Muscle layer of colon (tissue), 2 donors: ENCODE measurements around the gene AQR.
"Not testable (repeated sequence)": the region's sequence is repeated elsewhere in the genome, so short reads cannot be mapped to it uniquely, and the experiment has no call there.

Source experiments
- H3K27ac ChIP-seq: one replicate; pipeline ENCODE4 v1.7.0; 2013; ENCODE audit warnings: low read depth, mild to moderate bottlenecking, low read length, moderate library complexity
- H3K27me3 ChIP-seq, 2 donors: one replicate each; pipeline ENCODE4 v1.7.0; 2013; ENCODE audit warnings: low read length in 2 of 2, mild to moderate bottlenecking in 2 of 2; ENCODE audit not compliant: insufficient read depth in 2 of 2, control insufficient read depth in 1 of 2
- H3K36me3 ChIP-seq: one replicate; pipeline ENCODE4 v1.7.0; 2013; ENCODE audit warnings: mild to moderate bottlenecking, low read length; ENCODE audit not compliant: insufficient read depth
- H3K4me1 ChIP-seq: one replicate; pipeline ENCODE4 v1.7.0; 2013; ENCODE audit warnings: mild to moderate bottlenecking, low read length; ENCODE audit not compliant: insufficient read depth
- H3K4me3 ChIP-seq, 2 donors: one replicate each; pipeline ENCODE4 v1.7.0; 2013; ENCODE audit warnings: low read length in 2 of 2, low read depth in 1 of 2, mild to moderate bottlenecking in 1 of 2, moderate library complexity in 1 of 2
- H3K9ac ChIP-seq: one replicate; pipeline ENCODE4 v1.7.0; 2013; ENCODE audit warnings: low read length
- H3K9me3 ChIP-seq: one replicate; pipeline ENCODE4 v1.7.0; 2013; ENCODE audit warnings: mild to moderate bottlenecking, low read length
- donor health status: abdominal sarcoma.
- donor health status: Adenocarcinoma of cecum.

AQR gene

DNA sequence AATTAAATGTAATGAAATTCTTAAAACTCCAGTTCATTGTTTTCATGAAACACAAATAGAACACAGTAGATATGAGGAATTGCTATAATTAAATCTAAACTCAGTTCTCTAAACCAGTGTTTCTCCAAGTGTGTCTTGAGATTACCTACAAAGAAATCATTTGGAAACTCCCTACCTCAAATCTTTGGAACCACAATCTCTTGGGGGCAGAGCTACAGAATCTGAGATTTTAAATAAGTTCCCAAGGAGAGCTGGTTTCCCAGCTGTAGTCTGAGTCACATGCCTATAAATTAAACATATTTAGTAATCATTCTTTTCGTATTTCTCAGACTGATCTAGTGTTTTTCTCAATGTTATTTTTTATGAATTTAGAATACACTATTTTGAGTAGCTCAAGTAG is 157.2 kb downstream of the AQR start:
- no peak overlapping the region for H3K4me3 ChIP-seq
- no peaks in the 10 kb centered on the region for H3K9me3 ChIP-seq
- H3K9ac ChIP-seq, result no peak overlapping the region
- H3K4me1 ChIP-seq, result no peaks in the 10 kb centered on the region
- H3K27ac ChIP-seq, result no peak overlapping the region
- H3K27me3 ChIP-seq, result no peaks in the 10 kb centered on the region
- H3K36me3 ChIP-seq, result no peaks in the 10 kb centered on the region

GRCh38 chr15:34810443-34811129 is 159.0 kb downstream of the AQR start:
- H3K9ac ChIP-seq, result no peak overlapping the region
- H3K4me1 ChIP-seq, result no peaks in the 10 kb centered on the region
- no peak overlapping the region for H3K4me3 ChIP-seq
- no peaks in the 10 kb centered on the region for H3K9me3 ChIP-seq
- H3K27me3 ChIP-seq, result no peaks in the 10 kb centered on the region
- H3K36me3 ChIP-seq, result no peaks in the 10 kb centered on the region
- no peak overlapping the region for H3K27ac ChIP-seq

DNA sequence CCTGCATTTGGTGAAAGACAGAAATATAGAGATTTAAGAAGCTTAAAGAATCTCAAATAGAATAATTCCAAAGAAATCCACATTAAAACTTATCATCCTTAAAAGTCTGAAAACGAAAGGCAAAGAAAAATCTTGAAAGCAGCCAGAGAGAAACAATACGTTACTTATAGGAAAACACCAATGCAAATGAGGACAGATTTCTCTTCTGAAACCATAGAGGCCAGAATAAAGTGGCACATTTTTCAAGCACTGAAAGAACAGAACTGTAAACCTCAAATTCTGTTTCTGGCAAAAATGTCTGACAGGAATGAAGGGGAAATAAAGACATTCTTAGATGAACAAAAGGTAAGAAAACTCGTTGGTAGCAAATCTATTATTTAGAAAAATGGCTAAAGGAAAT is 160.4 kb downstream of the AQR start:
- no peaks in the 10 kb centered on the region for H3K27me3 ChIP-seq
- no peaks in the 10 kb centered on the region for H3K9me3 ChIP-seq
- no peaks in the 10 kb centered on the region for H3K4me1 ChIP-seq
- no peaks in the 10 kb centered on the region for H3K36me3 ChIP-seq
- no peak overlapping the region for H3K9ac ChIP-seq
- no peak overlapping the region for H3K27ac ChIP-seq
- no peak overlapping the region for H3K4me3 ChIP-seq

DNA sequence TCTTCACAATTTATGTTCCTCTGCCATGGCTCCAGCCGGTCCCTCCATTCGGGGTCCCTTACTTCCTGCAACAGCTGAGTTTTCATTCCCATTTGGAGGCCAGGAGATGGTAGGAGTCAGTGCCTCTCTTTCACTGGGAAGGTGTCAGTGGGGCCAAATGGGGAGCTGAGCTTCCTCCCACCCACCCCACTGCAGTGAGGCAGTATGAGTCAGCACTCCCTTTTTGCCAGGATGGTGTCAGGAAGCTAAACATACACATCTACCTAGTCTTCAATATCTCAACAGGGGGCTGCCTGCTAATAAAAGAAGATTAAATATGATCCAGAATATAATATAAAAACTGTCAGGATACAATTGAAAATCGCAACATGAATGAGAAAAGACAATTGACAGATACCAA is 161.5 kb downstream of the AQR start:
- H3K4me3 ChIP-seq, result no peak overlapping the region
- H3K4me1 ChIP-seq, result no peaks in the 10 kb centered on the region
- no peaks in the 10 kb centered on the region for H3K27me3 ChIP-seq
- H3K36me3 ChIP-seq, result no peaks in the 10 kb centered on the region
- no peak overlapping the region for H3K9ac ChIP-seq
- no peaks in the 10 kb centered on the region for H3K9me3 ChIP-seq
- no peak overlapping the region for H3K27ac ChIP-seq

- H3K27ac ChIP-seq, H3K9me3 ChIP-seq, H3K36me3 ChIP-seq, H3K9ac ChIP-seq, H3K4me3 ChIP-seq, H3K27me3 ChIP-seq, H3K4me1 ChIP-seq: not testable (repeated sequence)
These were observed 162.3 kb downstream of the AQR start for GRCh38 chr15:34807241-34807640.

DNA sequence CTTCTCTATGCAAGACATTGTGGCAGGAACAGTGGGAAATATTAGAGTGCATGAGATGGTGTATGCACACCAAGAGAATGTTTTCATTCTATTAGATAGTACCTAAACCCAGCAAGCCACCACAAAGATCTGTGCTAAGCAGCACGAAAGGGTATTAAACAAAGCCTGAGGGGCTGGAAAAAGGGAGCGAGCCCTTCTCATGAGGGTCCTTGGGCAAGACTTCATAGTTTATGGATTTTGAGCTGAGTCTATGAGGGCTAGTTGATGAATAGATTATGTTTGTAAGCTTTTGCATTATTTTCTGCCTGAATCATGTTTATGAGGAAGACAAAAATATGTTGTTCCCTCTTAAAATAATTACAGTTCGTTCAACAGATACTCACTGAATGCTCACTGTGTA is 164.8 kb downstream of the AQR start:
- Histone ChIP-seq H3K9me3 (no peaks in the 10 kb centered on the region), H3K27me3 (no peaks in the 10 kb centered on the region), H3K4me3 (no peak overlapping the region), H3K9ac (no peak overlapping the region), H3K36me3 (no peaks in the 10 kb centered on the region), H3K4me1 (no peaks in the 10 kb centered on the region), H3K27ac (no peak overlapping the region)

DNA sequence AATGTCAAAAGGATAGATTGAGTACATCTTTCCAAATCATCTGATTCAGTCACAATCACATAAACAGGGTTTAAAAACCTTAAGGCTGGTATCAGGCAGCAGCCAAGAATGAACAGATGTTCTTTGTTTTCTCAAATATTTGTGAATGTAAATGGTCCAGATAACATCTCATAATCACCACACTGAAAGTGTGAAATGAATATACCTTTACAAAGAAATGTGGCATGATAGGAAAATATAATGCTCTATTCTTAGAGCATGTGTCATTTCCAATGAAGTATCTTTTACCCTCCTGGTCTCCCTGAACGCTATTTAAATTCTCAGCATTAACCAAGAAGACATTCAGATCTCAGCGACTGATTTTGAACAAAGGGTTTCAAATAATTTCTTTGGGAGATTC is 165.4 kb downstream of the AQR start:
- Histone ChIP-seq H3K27ac (no peak overlapping the region), H3K9me3 (no peaks in the 10 kb centered on the region), H3K27me3 (no peaks in the 10 kb centered on the region), H3K4me1 (no peaks in the 10 kb centered on the region), H3K36me3 (no peaks in the 10 kb centered on the region), H3K9ac (no peak overlapping the region), H3K4me3 (no peak overlapping the region)

DNA sequence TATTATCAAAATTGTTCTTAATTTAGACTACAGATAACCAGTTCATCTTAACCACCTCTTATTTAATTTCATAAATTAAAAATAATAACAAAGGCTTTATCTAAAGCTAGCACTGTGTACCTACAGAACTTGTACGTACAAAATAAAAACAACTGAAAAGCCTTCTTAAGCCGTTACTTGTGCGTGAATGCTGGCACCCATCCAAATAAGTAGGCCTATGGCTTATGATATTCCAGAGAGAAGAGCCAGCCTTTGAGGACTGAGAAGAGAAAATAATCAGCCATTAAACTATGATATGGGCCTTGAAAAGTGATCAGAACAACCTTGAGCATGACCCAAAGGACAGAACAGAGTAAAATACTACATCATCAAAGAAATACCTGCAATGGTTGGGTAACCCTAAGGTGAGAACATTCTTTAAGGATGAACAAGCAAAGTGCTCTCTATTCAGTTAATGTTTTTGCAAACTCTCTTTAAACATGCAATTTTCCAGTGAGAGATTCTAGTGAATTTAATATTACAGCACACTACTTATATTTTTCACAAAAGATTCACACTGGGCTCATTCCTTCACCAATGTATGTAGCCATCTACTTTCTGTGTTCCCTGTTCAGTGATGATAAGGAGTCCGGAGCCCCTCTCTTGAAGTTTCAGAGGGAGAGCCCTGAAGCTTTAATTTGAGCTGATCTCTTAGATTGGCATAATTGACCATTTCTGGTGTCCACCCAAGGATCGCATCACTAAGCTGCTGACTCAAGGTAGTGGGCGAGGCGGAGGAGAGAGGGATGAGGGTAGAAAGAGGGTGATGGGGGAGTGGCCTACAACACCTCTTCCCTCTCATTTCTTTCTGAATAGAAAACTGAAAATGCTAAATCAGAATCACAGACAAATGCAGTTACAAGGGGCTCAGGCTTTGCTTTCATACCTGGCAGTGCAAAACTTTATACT is 166.5 kb downstream of the AQR start:
- H3K27ac ChIP-seq, result no peak overlapping the region

GRCh38 chr15:34802371-34802770 is 167.2 kb downstream of the AQR start:
- Histone ChIP-seq H3K4me1 (no peaks in the 10 kb centered on the region), H3K4me3 (no peak overlapping the region), H3K27me3 (no peaks in the 10 kb centered on the region), H3K36me3 (no peaks in the 10 kb centered on the region), H3K9ac (no peak overlapping the region), H3K27ac (no peak overlapping the region), H3K9me3 (no peaks in the 10 kb centered on the region)

More for the DNA sequence above, 166.5 kb downstream of the AQR start:
- H3K9me3 ChIP-seq, result no peaks in the 10 kb centered on the region
- H3K4me1 ChIP-seq, result no peaks in the 10 kb centered on the region
- H3K36me3 ChIP-seq, result no peaks in the 10 kb centered on the region
- no peak overlapping the region for H3K9ac ChIP-seq
- no peak overlapping the region for H3K4me3 ChIP-seq
- no peaks in the 10 kb centered on the region for H3K27me3 ChIP-seq
